Measurements from ENCODE around the gene WDFY2.

- TF ChIP-seq POLR2A (IDR thresholded peaks at IDR 0.05) (no peak), CTCF (IDR thresholded peaks at IDR 0.05) (no peak)
These were observed 215.0 kb downstream of the WDFY2 start for GRCh38 chr13:51799261-51799660.
